ENCODE data around the gene GSTO2.

- TF ChIP-seq CTCF (IDR thresholded peaks at IDR 0.05 in 8 of 11, conservative IDR thresholded peaks at IDR 0.05 in 3 of 11) = no peak
- no peak for TF ChIP-seq POLR2A (IDR thresholded peaks at IDR 0.05)
- TF ChIP-seq POLR2AphosphoS5 (IDR thresholded peaks at IDR 0.05) = no peak
These were observed 17.5 kb upstream of the GSTO2 start for GRCh38 chr10:104251443-104251842.
